Measurements from ENCODE around the gene CASP3. TPM values are rescaled to one million over a fixed set of nuclear protein-coding genes. Genes with fewer than 3 reads are reported as not detected.

Gene CASP3
- total and polyA plus RNA-seq, 4 donors = 37.5 to 62.1 (median 47.6) TPM

Other genes with a start within 250 kb of the CASP3 start
- 10 to 100 TPM; 27.8 to 33.7 TPM for gene IRF2, start 174.9 kb downstream of the CASP3 start, total RNA-seq
- 10 to 100 TPM; 19.6 to 21.3 TPM for gene IRF2, start 174.9 kb downstream of the CASP3 start, polyA plus RNA-seq (ENCODE audit: insufficient read length in 2 of 2)
- 10 to 100 TPM; 28.1 to 30.8 TPM for gene PRIMPOL, start 291 bp upstream of the CASP3 start, total RNA-seq
- gene PRIMPOL, start 291 bp upstream of the CASP3 start, polyA plus RNA-seq (ENCODE audit: insufficient read length in 2 of 2) = 10 to 100 TPM; 27.4 to 36.5 TPM
- 10 to 100 TPM; 12.0 to 21.2 TPM for gene CENPU, start 84.6 kb upstream of the CASP3 start, total RNA-seq
- gene CENPU, start 84.6 kb upstream of the CASP3 start, polyA plus RNA-seq (ENCODE audit: insufficient read length in 2 of 2) = 10 to 100 TPM; 16.9 to 22.3 TPM
- 10 to 100 TPM; 30.1 to 62.7 TPM for gene ACSL1, start 176.5 kb upstream of the CASP3 start, total RNA-seq
- gene ACSL1, start 176.5 kb upstream of the CASP3 start, polyA plus RNA-seq (ENCODE audit: insufficient read length in 2 of 2) = 10 to 100 TPM; 28.9 to 29.6 TPM

Measured in spinal cord (tissue), 4 donors.